GM23248 (cell line): ENCODE data around the gene EN1.

ENCODE experiments used
- EZH2 ChIP-seq: fragments of 200-600 bp; sonication (generic); IDR thresholded peaks from 2 replicates; pipeline ENCODE4 v1.6.1; 2018; ENCODE audit warnings: antibody characterized with exemption, mild to moderate bottlenecking; ENCODE audit not compliant: insufficient read depth, poor library complexity, severe bottlenecking
- EZH2phosphoT487 ChIP-seq: fragments of 200-600 bp; sonication (generic); IDR thresholded peaks from 2 replicates; pipeline ENCODE4 v1.6.1; 2018; ENCODE audit warnings: antibody characterized with exemption, moderate library complexity, mild to moderate bottlenecking, low read depth; ENCODE audit not compliant: insufficient read depth

- TF ChIP-seq EZH2: no peak
- no peak for TF ChIP-seq EZH2phosphoT487
Measured at GRCh38 chr2:118853129-118853640, 5.7 kb upstream of the EN1 start.
